K562 (cell line): ENCODE results near the gene CPLANE2. TPM values are rescaled to one million over a fixed set of nuclear protein-coding genes. Genes with fewer than 3 reads are reported as not detected.

Experiments
- ERF ChIP-seq: fragments of 450-650 bp; formaldehyde crosslinking; IDR thresholded peaks from 2 replicates; pipeline ENCODE4 v1.4.0; 2020; ENCODE audit warnings: mild to moderate bottlenecking, mixed read lengths
- ETV5 ChIP-seq: sonication (generic); formaldehyde crosslinking; IDR thresholded peaks from 2 replicates; pipeline ENCODE4 v1.4.0; 2020; ENCODE audit warnings: low read depth, mild to moderate bottlenecking, missing genetic modification reagents
- JUN ChIP-seq, 2 experiments: sonication (generic) in 1 of 2; formaldehyde crosslinking in 1 of 2; IDR thresholded peaks; 2 replicates each; pipeline versions ENCODE4 v1.6.1 to v1.8.0; 2012 to 2022; ENCODE audit warnings: borderline replicate concordance in 2 of 2, mild to moderate bottlenecking in 2 of 2, improper control_type of control experiment in 1 of 2, low read depth in 1 of 2, low read length in 1 of 2, missing genetic modification reagents in 1 of 2
- PML ChIP-seq: IDR thresholded peaks from 2 replicates; pipeline ENCODE4 v1.6.1; 2012; ENCODE audit warnings: low read length, inconsistent platforms
- SRSF7 ChIP-seq: fragments of 200-400 bp; formaldehyde crosslinking; optimal IDR thresholded peaks from 2 replicates; pipeline ENCODE3; 2017; ENCODE audit warnings: mild to moderate bottlenecking, low read depth, low read length
- ZNF143 ChIP-seq: sonication (generic); formaldehyde crosslinking; IDR thresholded peaks from 2 replicates; pipeline ENCODE4 v1.9.0; 2022; ENCODE audit warnings: mild to moderate bottlenecking, missing genetic modification reagents
- ZNF165 ChIP-seq: fragments of 250-450 bp; sonication (Bioruptor Pico); IDR thresholded peaks from 2 replicates; pipeline ENCODE4 v1.4.0; 2020; ENCODE audit warnings: borderline replicate concordance
- ZNF717 ChIP-seq: fragments of 250-450 bp; sonication (Bioruptor Pico); IDR thresholded peaks from 2 replicates; pipeline ENCODE4 v1.5.0; 2021
- ZNF77 ChIP-seq: fragments of 250-450 bp; sonication (Bioruptor Pico); IDR thresholded peaks from 2 replicates; pipeline ENCODE4 v1.5.0; 2020
- polyA plus RNA-seq, 8 experiments: library from polyadenylated mRNA; depleted of rRNA in 4 of 8; stranded (reverse) in 5 of 8; unstranded in 3 of 8; fragments of >200 nt; fragmentation: Nextera tagmentation in 2 of 8; fragmentation: Illumina TruSeq in 1 of 8; extraction: Ambion mirVana in 2 of 8; extraction: Trizol in 1 of 8; gene quantifications; 2 replicates each; pipeline versions ENCODE4 v1.2.1 to v1.2.3, GENCODE V29; 2011 to 2014; ENCODE audit warnings: inconsistent platforms in 1 of 8, missing spikeins in 1 of 8
- total RNA-seq, 7 experiments: library from RNA; depleted of rRNA in 6 of 7; stranded (reverse); fragments of >200 nt in 6 of 7; fragmentation: Illumina TruSeq in 2 of 7; extraction: Trizol in 2 of 7; gene quantifications; 2 replicates each; pipeline versions ENCODE4 v1.2.1 to v1.2.3, GENCODE V29; 2011 to 2021; ENCODE audit warnings: low replicate concordance in 1 of 7
- TF ChIP-seq, protein P1 (sequence below), 2 experiments: fragments of 450-650 bp in 1 of 2; sonication (generic) in 1 of 2; formaldehyde crosslinking in 1 of 2; IDR thresholded peaks; 2 replicates each; pipeline versions ENCODE4 v1.7.1 to v1.9.0; 2016 to 2022; ENCODE audit warnings: inconsistent platforms in 1 of 2, mild to moderate bottlenecking in 1 of 2, missing genetic modification reagents in 1 of 2
- TF ChIP-seq, protein P2 (sequence below): fragments of 200-800 bp; sonication (Bioruptor generic); IDR thresholded peaks from 2 replicates; pipeline ENCODE4 v1.6.1; 2017; ENCODE audit warnings: missing genetic modification characterization, missing compliant biosample characterization
- TF ChIP-seq, protein P3 (sequence below): fragments of 250-450 bp; sonication (Bioruptor Pico); IDR thresholded peaks from 2 replicates; pipeline ENCODE4 v1.5.0; 2021; ENCODE audit warnings: mild to moderate bottlenecking, moderate library complexity

CPLANE2 gene
- total and polyA plus RNA-seq, 9 of the 15 experiments (the other 6 are each of a cell fraction or from before 2014, with no cell fraction given): 0.17 to 20.9 (median 8.1) TPM

DNA sequence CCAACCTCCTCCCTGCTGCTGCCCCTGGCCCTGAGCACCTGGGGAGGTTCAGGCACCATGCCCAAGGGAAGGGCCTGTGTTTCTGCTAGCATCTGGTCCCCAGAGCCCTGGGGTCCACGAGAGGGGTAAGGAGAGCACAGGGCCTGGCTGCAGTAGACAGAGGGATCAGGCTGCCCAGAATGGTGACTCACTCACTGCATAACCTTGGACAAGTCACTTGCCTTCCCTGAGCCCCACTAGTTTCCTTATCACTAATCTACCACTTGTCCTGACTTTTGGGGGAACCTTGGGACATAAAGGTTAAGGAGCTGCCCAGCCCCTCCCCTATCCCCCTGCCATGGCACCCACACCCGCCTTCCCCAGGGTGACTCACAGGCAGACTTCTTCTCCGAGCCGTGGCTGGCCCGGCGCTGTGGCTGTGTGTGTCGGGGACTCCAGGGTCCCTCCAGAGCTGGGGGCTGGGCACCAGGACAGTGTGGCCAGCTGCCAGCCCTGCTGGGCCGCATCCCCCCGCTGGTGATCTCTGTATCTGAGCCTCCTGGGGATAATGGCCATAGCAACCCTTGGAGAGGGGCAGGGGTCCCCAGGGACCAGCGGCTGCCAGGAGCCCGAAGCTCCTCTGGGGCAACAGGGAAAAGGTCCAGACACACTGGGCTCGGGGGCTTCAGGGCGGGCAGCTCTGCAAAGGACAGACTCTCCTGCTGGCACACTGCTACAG lies 28.6 kb downstream of the CPLANE2 start (continued):
- TF ChIP-seq ZNF717 (CRISPR knock-in tag) (no peak), ZNF77 (CRISPR knock-in tag) (no peak), ZNF143 (0 out of 2 replicates have a peak, but pooled peaks have one; percentile 47), ERF (CRISPR knock-in tag) (no peak), ZNF165 (CRISPR knock-in tag) (no peak), JUN (IDR thresholded peaks at IDR 0.05; ENCODE audit: borderline replicate concordance, low read depth, low read length) (peak; percentile 56; the same call in 1 of the 2 replicates), JUN (CRISPR knock-in tag; IDR thresholded peaks at IDR 0.05; ENCODE audit: borderline replicate concordance) (no peak), SRSF7 (no peak), PML (no peak), ETV5 (CRISPR knock-in tag) (no peak)
- TF ChIP-seq, protein P1, sequence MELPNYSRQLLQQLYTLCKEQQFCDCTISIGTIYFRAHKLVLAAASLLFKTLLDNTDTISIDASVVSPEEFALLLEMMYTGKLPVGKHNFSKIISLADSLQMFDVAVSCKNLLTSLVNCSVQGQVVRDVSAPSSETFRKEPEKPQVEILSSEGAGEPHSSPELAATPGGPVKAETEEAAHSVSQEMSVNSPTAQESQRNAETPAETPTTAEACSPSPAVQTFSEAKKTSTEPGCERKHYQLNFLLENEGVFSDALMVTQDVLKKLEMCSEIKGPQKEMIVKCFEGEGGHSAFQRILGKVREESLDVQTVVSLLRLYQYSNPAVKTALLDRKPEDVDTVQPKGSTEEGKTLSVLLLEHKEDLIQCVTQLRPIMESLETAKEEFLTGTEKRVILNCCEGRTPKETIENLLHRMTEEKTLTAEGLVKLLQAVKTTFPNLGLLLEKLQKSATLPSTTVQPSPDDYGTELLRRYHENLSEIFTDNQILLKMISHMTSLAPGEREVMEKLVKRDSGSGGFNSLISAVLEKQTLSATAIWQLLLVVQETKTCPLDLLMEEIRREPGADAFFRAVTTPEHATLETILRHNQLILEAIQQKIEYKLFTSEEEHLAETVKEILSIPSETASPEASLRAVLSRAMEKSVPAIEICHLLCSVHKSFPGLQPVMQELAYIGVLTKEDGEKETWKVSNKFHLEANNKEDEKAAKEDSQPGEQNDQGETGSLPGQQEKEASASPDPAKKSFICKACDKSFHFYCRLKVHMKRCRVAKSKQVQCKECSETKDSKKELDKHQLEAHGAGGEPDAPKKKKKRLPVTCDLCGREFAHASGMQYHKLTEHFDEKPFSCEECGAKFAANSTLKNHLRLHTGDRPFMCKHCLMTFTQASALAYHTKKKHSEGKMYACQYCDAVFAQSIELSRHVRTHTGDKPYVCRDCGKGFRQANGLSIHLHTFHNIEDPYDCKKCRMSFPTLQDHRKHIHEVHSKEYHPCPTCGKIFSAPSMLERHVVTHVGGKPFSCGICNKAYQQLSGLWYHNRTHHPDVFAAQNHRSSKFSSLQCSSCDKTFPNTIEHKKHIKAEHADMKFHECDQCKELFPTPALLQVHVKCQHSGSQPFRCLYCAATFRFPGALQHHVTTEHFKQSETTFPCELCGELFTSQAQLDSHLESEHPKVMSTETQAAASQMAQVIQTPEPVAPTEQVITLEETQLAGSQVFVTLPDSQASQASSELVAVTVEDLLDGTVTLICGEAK (IDR thresholded peaks at IDR 0.05): no peak
- TF ChIP-seq, protein P1 (CRISPR knock-in tag; IDR thresholded peaks at IDR 0.05): no peak
- TF ChIP-seq, protein P2, sequence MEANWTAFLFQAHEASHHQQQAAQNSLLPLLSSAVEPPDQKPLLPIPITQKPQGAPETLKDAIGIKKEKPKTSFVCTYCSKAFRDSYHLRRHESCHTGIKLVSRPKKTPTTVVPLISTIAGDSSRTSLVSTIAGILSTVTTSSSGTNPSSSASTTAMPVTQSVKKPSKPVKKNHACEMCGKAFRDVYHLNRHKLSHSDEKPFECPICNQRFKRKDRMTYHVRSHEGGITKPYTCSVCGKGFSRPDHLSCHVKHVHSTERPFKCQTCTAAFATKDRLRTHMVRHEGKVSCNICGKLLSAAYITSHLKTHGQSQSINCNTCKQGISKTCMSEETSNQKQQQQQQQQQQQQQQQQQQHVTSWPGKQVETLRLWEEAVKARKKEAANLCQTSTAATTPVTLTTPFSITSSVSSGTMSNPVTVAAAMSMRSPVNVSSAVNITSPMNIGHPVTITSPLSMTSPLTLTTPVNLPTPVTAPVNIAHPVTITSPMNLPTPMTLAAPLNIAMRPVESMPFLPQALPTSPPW: peak; percentile 76
- TF ChIP-seq, protein P3, sequence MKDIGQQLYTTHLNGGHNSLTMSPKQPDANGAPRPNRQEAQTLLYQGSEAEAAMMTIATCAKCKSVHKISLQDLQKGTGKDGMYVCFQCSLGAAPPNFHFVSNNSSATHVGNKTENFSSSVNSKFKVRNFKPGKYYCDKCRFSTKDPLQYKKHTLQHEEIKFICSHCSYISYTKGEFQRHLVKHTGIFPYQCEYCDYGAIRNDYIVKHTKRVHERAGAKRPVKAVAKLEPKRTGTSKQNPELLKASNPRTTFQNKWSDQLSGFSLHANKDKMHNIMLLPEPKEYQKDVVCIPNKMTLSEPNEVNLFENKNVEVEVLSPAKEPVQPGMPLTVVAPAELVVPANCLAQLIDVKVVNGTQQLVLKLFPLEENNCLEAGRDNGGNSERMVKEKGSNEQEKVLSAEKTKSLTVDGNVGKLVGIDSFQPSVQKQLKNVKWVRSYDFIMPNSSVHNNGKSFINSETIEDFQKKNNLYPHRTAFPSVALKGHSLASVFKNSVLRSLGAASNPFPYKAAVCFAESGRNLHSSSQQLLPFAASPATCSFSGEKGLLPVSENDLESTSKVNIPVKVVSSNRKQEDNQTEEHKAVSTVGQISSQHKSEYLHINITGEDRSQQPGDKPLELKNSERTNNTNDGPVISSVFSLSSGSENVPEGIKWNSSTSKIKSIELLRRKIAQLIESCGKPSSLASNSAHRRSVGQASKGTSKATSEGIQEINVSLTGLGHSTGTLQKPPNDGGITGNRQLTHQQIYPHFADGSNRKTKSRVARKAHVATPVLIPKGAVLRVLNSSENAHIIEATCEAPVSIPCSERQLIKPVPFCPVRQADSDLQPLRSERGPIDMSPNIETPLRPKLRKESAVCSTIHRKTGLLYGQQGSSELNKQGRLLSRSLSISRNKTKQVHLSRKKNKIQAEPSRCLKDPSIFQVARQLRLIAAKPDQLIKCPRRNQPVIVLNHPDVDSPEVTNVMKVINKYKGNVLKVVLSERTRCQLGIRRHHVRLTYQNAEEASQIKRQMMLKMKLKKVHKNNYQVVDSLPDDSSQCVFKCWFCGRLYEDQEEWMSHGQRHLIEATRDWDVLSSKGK (CRISPR knock-in tag): no peak
